Forelimb muscle (tissue), 1 donor: ENCODE data around the gene KLF9. TPM values are rescaled to one million over a fixed set of nuclear protein-coding genes. Genes with fewer than 3 reads are reported as not detected.

Experiments used
- DNase-seq: peaks from one replicate; pipeline ENCODE4 v3.0.0-alpha.2; 2013; ENCODE audit warnings: low read depth
- polyA plus RNA-seq: library from polyadenylated mRNA; unstranded; fragments of 120-200 nt; gene quantifications from one replicate; pipeline ENCODE4 v1.2.1, GENCODE V29; 2013; ENCODE audit not compliant: insufficient read length

KLF9 gene
- 2.0 TPM for polyA plus RNA-seq

GRCh38 chr9:70413799-70414775 lies at the start of gene KLF9:
KLF9 (minus strand) TSS chr9:70414657; CDS start chr9:70413363, 1,294 bp downstream.
- DNase-seq = peak; percentile 91

- DNase-seq = no peak
Observed at GRCh38 chr9:70463877-70464276, 49.4 kb upstream of the KLF9 start.

GRCh38 chr9:70462300-70462699 lies 47.8 kb upstream of the KLF9 start:
- DNase-seq = no peak

GRCh38 chr9:70457235-70457634 lies 42.8 kb upstream of the KLF9 start:
- DNase-seq = no peak

- no peak for DNase-seq
Observed at GRCh38 chr9:70455993-70456704, 41.7 kb upstream of the KLF9 start.

- no peak for DNase-seq
Observed at GRCh38 chr9:70452365-70452764, 37.9 kb upstream of the KLF9 start.

- DNase-seq = no peak
Observed at GRCh38 chr9:70451765-70452164, 37.3 kb upstream of the KLF9 start.

GRCh38 chr9:70450738-70451137 lies 36.3 kb upstream of the KLF9 start:
- DNase-seq = no peak

GRCh38 chr9:70449461-70449860 lies 35.0 kb upstream of the KLF9 start:
- no peak for DNase-seq

GRCh38 chr9:70448919-70449318 lies 34.5 kb upstream of the KLF9 start:
- no peak for DNase-seq

- DNase-seq = no peak
Observed at GRCh38 chr9:70444904-70445303, 30.4 kb upstream of the KLF9 start.

- DNase-seq = no peak
Observed at GRCh38 chr9:70442328-70442848, 27.9 kb upstream of the KLF9 start.

GRCh38 chr9:70441622-70442021 lies 27.2 kb upstream of the KLF9 start:
- DNase-seq = no peak

GRCh38 chr9:70439991-70440706 lies 25.7 kb upstream of the KLF9 start:
- DNase-seq = no peak

- no peak for DNase-seq
Observed at GRCh38 chr9:70438341-70438928, 24.0 kb upstream of the KLF9 start.

- no peak for DNase-seq
Observed at GRCh38 chr9:70435948-70436347, 21.5 kb upstream of the KLF9 start.

- no peak for DNase-seq
Observed at GRCh38 chr9:70429899-70430298, 15.4 kb upstream of the KLF9 start.

- no peak for DNase-seq
Observed at GRCh38 chr9:70428781-70429180, 14.3 kb upstream of the KLF9 start.

GRCh38 chr9:70427161-70427945 lies 12.9 kb upstream of the KLF9 start:
- no peak for DNase-seq

- no peak for DNase-seq
Observed at GRCh38 chr9:70425192-70425591, 10.7 kb upstream of the KLF9 start.
